ENCODE data around the gene FADS3. TPM values are rescaled to one million over a fixed set of nuclear protein-coding genes. Genes with fewer than 3 reads are reported as not detected.

The FADS3 gene
- total RNA-seq, 4 donors from 2014 or later, result 9.5 to 76.7 (median 18.4) TPM

GRCh38 chr11:61908730-61909316 lies 17.5 kb upstream of the FADS3 start:
- H3K4me1 ChIP-seq, result peaks cover 0 to 16% (median 0%) of the 10 kb centered on the region in 4 donors
- H3K4me3 ChIP-seq, result no peak overlapping the region
- no peak overlapping the region for H3K27ac ChIP-seq
- H3K9me3 ChIP-seq, result no peaks in the 10 kb centered on the region
- DNase-seq, result peak in 2 of 3 donors; percentile 48 to 62
- no peak for TF ChIP-seq POLR2A (IDR thresholded peaks at IDR 0.05)
- no peaks in the 10 kb centered on the region for H3K27me3 ChIP-seq
- H3K36me3 ChIP-seq, result peaks cover 0 to 13% (median 0%) of the 10 kb centered on the region in 3 donors

GRCh38 chr11:61907871-61908729 lies 16.8 kb upstream of the FADS3 start:
- Histone ChIP-seq H3K36me3 (peaks cover 0 to 13% (median 0%) of the 10 kb centered on the region in 3 donors), H3K9me3 (no peaks in the 10 kb centered on the region), H3K27me3 (no peaks in the 10 kb centered on the region), H3K4me3 (no peak overlapping the region), H3K27ac (no peak overlapping the region), H3K4me1 (peaks cover 0 to 16% (median 0%) of the 10 kb centered on the region in 4 donors)
- TF ChIP-seq, protein P1, sequence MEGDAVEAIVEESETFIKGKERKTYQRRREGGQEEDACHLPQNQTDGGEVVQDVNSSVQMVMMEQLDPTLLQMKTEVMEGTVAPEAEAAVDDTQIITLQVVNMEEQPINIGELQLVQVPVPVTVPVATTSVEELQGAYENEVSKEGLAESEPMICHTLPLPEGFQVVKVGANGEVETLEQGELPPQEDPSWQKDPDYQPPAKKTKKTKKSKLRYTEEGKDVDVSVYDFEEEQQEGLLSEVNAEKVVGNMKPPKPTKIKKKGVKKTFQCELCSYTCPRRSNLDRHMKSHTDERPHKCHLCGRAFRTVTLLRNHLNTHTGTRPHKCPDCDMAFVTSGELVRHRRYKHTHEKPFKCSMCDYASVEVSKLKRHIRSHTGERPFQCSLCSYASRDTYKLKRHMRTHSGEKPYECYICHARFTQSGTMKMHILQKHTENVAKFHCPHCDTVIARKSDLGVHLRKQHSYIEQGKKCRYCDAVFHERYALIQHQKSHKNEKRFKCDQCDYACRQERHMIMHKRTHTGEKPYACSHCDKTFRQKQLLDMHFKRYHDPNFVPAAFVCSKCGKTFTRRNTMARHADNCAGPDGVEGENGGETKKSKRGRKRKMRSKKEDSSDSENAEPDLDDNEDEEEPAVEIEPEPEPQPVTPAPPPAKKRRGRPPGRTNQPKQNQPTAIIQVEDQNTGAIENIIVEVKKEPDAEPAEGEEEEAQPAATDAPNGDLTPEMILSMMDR (IDR thresholded peaks at IDR 0.05), result no peak
- TF ChIP-seq POLR2A (IDR thresholded peaks at IDR 0.05), result no peak
- DNase-seq, result no peak

DNA sequence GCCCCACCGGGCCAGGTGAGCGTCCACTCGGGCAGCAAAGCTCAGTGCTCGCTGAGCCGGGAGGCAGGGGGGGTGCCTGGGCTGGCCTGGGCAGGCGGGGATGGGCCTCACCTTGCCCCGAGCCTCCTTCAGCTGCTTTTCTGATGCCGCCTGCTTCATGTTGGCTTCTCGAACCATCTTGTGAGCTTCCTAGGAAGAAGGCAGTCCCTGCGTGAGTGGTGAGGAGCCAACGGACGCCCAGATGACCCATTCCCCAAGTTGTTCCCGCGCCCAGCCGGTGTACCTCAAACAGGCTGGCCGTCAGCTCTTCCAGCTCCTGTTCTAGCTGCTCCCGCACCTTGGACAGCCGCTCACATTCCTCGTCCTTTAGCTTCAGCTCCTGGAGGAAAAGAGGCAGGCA lies 15.9 kb upstream of the FADS3 start:
- H3K27ac ChIP-seq, result no peak overlapping the region
- H3K27me3 ChIP-seq, result no peaks in the 10 kb centered on the region
- H3K36me3 ChIP-seq, result peaks cover 0 to 13% (median 0%) of the 10 kb centered on the region in 3 donors
- H3K9me3 ChIP-seq, result no peaks in the 10 kb centered on the region
- DNase-seq, result no peak
- TF ChIP-seq POLR2A (IDR thresholded peaks at IDR 0.05), result no peak
- TF ChIP-seq, protein P1 (IDR thresholded peaks at IDR 0.05), result no peak
- H3K4me3 ChIP-seq, result no peak overlapping the region
- H3K4me1 ChIP-seq, result peaks cover 0 to 15% (median 0%) of the 10 kb centered on the region in 4 donors

DNA sequence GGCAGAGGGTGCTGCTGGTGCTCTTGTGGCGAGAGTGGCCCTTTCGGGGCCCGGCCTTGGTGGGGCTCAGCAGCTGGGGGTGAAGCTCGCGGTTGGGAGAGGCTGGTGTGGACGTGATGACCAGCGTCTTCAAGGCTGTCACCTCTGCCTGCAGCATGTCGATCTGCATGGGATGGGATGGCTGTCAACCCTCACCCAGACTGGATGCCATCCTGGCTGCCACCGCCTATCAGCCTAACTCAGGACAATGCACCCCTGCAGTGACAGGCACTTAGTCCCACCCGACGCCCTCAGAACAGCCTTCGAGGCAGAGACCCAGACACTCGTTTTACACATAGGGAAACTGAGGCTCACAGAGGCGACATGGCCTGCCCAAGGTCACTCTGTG lies 15.2 kb upstream of the FADS3 start:
- Histone ChIP-seq H3K9me3 (no peaks in the 10 kb centered on the region), H3K27me3 (no peaks in the 10 kb centered on the region), H3K27ac (no peak overlapping the region), H3K36me3 (peaks cover 0 to 13% (median 0%) of the 10 kb centered on the region in 3 donors), H3K4me3 (no peak overlapping the region), H3K4me1 (peaks cover 0 to 9% (median 0%) of the 10 kb centered on the region in 4 donors)
- DNase-seq, result no peak
- TF ChIP-seq POLR2A (IDR thresholded peaks at IDR 0.05), result no peak
- TF ChIP-seq, protein P1 (IDR thresholded peaks at IDR 0.05), result no peak

DNA sequence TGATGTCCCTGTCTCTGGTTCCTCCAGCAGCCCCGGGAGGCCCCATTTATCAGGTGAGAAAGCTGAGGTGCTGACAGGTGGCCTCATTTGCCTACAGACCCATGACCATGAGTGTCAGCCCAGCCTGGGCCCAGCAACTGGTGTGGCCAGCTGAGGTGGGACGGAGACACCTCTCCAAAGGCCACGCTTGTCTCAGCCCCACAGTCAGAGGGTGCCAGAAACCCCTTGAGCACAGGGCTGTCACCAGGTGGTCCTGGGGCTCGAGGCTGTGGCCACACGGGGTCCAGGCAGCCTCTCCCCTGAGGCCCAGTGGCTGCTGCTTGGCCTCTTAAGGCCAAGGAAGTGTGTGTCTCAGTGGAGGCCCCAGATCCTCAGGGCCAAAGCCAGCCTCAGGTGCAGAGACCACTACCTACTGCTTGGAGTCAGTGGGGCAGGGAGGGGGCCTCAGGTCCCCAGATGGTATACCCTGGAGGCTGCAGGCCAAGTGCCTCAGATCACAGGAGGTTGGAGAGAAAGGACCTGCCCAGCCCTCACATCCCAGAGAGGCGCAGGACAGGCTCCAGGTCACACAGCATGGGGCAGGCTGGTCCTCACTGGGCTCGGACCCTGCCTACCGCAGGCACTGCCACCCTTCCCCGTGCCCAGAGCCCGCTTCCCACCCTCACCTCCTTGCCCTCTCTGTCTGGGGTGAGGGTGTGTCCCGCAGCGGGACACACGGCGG lies 14.6 kb upstream of the FADS3 start:
- H3K36me3 ChIP-seq, result peaks cover 0 to 13% (median 0%) of the 10 kb centered on the region in 3 donors

More for the DNA sequence above, 14.6 kb upstream of the FADS3 start:
- no peak for DNase-seq
- Histone ChIP-seq H3K4me3 (no peak overlapping the region), H3K9me3 (no peaks in the 10 kb centered on the region), H3K27me3 (no peaks in the 10 kb centered on the region), H3K4me1 (peaks cover 0 to 9% (median 0%) of the 10 kb centered on the region in 4 donors), H3K27ac (no peak overlapping the region)
- TF ChIP-seq POLR2A (IDR thresholded peaks at IDR 0.05), result no peak
- TF ChIP-seq, protein P1 (IDR thresholded peaks at IDR 0.05), result no peak

Measured in Peyer's patch (tissue), 4 donors.